H1 (cell line): ENCODE measurements around the gene RPL23. TPM values are rescaled to one million over a fixed set of nuclear protein-coding genes. Genes with fewer than 3 reads are reported as not detected.

Experiments used
- ATF3 ChIP-seq: IDR thresholded peaks from 2 replicates; pipeline ENCODE4 v1.6.1; 2011; ENCODE audit warnings: low read depth, mild to moderate bottlenecking, low read length; ENCODE audit not compliant: insufficient read depth
- CBX8 ChIP-seq: fragments of 300-800, 300-1000 bp; sonication (generic); IDR thresholded peaks from 2 replicates; pipeline ENCODE4 v1.7.1; 2016; ENCODE audit warnings: low read depth, low read length, borderline replicate concordance
- CHD7 ChIP-seq: fragments of 300-600 bp; sonication (generic); IDR thresholded peaks from 2 replicates; pipeline ENCODE4 v1.7.1; 2012; ENCODE audit warnings: low read length, moderate library complexity, mild to moderate bottlenecking, inconsistent platforms; ENCODE audit not compliant: insufficient replicate concordance
- KDM1A ChIP-seq: fragments of 200-600, 300-600 bp; sonication (generic); IDR thresholded peaks from 2 replicates; pipeline ENCODE4 v1.7.1; 2016; ENCODE audit warnings: mild to moderate bottlenecking, low read length, borderline replicate concordance
- NRF1 ChIP-seq: IDR thresholded peaks from 2 replicates; pipeline ENCODE4 v1.6.1; 2011; ENCODE audit warnings: mild to moderate bottlenecking, low read depth, low read length, improper control_type of control experiment
- POLR2AphosphoS5 ChIP-seq: IDR thresholded peaks from 2 replicates; pipeline ENCODE4 v1.6.1; 2011; ENCODE audit warnings: low read depth, low read length
- TAF1 ChIP-seq: IDR thresholded peaks from 2 replicates; pipeline ENCODE4 v1.6.1; 2011; ENCODE audit warnings: mild to moderate bottlenecking, low read depth, low read length
- TCF12 ChIP-seq: IDR thresholded peaks from 2 replicates; pipeline ENCODE4 v1.6.1; 2011; ENCODE audit warnings: low read depth, mild to moderate bottlenecking, low read length
- polyA plus RNA-seq, 7 experiments: library from polyadenylated mRNA; depleted of rRNA in 3 of 7; stranded (reverse) in 5 of 7; unstranded in 2 of 7; fragments of >200 nt in 5 of 7; fragments of 200-250 nt in 2 of 7; gene quantifications; 1 replicate in 5 of 7; 2 replicates in 1 of 7; 4 replicates in 1 of 7; pipeline versions ENCODE4 v1.2.1 to v1.2.3, GENCODE V29; 2011 to 2013; ENCODE audit warnings: missing spikeins in 2 of 7, mixed read lengths in 2 of 7
- total RNA-seq: library from RNA; stranded (reverse); fragmentation: NEBNext Ultra II Directional; extraction: Animal tissue kit (Norgen Biotek cat#: 25700); gene quantifications from 2 replicates; pipeline ENCODE4 v1.2.1, GENCODE V29; 2021

Gene RPL23
- total and polyA plus RNA-seq, 2 of the 8 experiments (the other 6 are each of a cell fraction or from before 2014, with no cell fraction given): 2,148 to 2,502 TPM

- no peak for TF ChIP-seq CHD7
- TF ChIP-seq ATF3: no peak
- TF ChIP-seq TAF1: no peak
- no peak for TF ChIP-seq KDM1A
- no peak for TF ChIP-seq CBX8
- no peak for TF ChIP-seq POLR2AphosphoS5
- TF ChIP-seq NRF1: no peak
- no peak for TF ChIP-seq TCF12
Measured at GRCh38 chr17:38844261-38844757, 9.2 kb downstream of the RPL23 start (continued).
